Activated CD8-positive, alpha-beta memory T cell treated with anti-CD3 and anti-CD28 coated beads, Interleukin-2, amount 10 ng/mL, durations not matched to agents 7 days and 5 days (primary cell): ENCODE measurements around the gene PTN. TPM values are rescaled to one million over a fixed set of nuclear protein-coding genes. Genes with fewer than 3 reads are reported as not detected.
"Not testable (repeated sequence)": the region's sequence is repeated elsewhere in the genome, so short reads cannot be mapped to it uniquely, and the experiment has no call there.

Source experiments
- ATAC-seq: fragments of 150-1000 bp; cut with Tn5 transposase; one replicate; pipeline ENCODE4 v1.10.0; 2021; ENCODE audit warnings: moderate library complexity
- CTCF ChIA-PET: fragments of 350-600 bp; sonication (Branson Sonifier 250); formaldehyde crosslinking; loops from one replicate; lab custom pipeline; 2021; ENCODE audit warnings: antibody characterized with exemption; lab: Charles Lee
- DNase-seq: peaks from one replicate; pipeline ENCODE4 v3.0.0-alpha.2; 2020
- H3K27ac Mint-ChIP-seq: one replicate; pipeline ENCODE4 v1.8.0; 2021; ENCODE audit warnings: mild to moderate bottlenecking, mixed read lengths
- H3K27me3 Mint-ChIP-seq: one replicate; pipeline ENCODE4 v1.8.0; 2021; ENCODE audit warnings: mixed read lengths
- H3K36me3 Mint-ChIP-seq: one replicate; pipeline ENCODE4 v1.8.0; 2021; ENCODE audit warnings: mild to moderate bottlenecking, mixed read lengths
- H3K4me1 Mint-ChIP-seq: one replicate; pipeline ENCODE4 v1.8.0; 2021; ENCODE audit warnings: mixed read lengths
- H3K4me3 Mint-ChIP-seq: one replicate; pipeline ENCODE4 v1.8.0; 2021; ENCODE audit warnings: mild to moderate bottlenecking, moderate library complexity, mixed read lengths
- H3K9me3 Mint-ChIP-seq: one replicate; pipeline ENCODE4 v1.8.0; 2022; ENCODE audit warnings: low read depth, mixed read lengths
- total RNA-seq, 2 experiments: library from RNA; stranded (reverse); gene quantifications; one replicate each; pipeline ENCODE4 v1.2.3, GENCODE V29; 2021

Gene PTN
- total RNA-seq, 2 experiments from 2014 or later = not detected

DNA sequence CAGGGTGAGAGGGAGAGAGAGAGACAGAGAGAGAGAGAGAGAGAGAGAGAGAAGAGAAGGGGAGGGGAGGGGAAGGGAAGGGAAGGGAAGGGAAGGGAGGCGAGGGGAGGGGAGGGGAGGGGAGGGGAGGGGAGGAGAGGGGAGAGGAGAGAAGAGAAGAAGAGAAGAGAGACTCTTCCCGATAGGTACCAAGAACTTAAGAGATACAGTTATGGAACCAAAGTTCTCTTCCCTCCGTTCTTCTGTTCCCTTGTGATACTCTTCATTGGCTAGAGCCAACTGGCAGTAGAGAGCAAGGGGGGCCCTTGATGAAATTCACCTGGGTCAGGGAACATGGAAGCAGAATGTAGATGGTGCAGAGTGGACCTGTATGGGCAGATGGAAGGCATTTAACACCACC is 122.1 kb downstream of the PTN start:
- Mint-ChIP-seq H3K27ac (no peak overlapping the region), H3K4me1 (no peaks in the 10 kb centered on the region), H3K4me3 (no peak overlapping the region), H3K9me3 (peaks cover 5% of the 10 kb centered on the region), H3K36me3 (no peaks in the 10 kb centered on the region), H3K27me3 (no peaks in the 10 kb centered on the region)
- no peak for ATAC-seq
- DNase-seq = no peak
- CTCF ChIA-PET = no interaction called here

DNA sequence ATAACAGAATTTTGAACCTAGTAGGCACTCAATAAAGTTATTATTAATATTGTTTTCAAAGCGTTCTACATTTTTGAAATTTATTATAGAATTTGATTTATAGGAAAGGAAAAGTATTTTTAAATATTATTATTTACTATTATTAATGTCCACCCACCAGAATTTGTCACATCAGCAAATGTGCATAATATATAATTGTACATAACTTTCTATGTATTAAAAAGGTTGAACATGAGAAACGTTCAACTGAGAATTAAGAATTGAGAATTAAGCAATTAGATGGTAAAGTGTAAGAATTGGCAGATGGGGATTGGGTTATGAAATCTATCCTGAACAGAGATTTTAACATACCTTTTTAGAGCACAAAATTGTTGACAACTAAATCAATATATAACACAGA is 129.8 kb downstream of the PTN start:
- peaks cover 7% of the 10 kb centered on the region for H3K9me3 Mint-ChIP-seq
- H3K36me3 Mint-ChIP-seq = no peaks in the 10 kb centered on the region
- H3K27ac Mint-ChIP-seq = no peak overlapping the region
- H3K4me1 Mint-ChIP-seq = no peaks in the 10 kb centered on the region
- H3K27me3 Mint-ChIP-seq = no peaks in the 10 kb centered on the region
- DNase-seq (no peak), ATAC-seq (no peak)
- CTCF ChIA-PET = no interaction called here
- no peak overlapping the region for H3K4me3 Mint-ChIP-seq

DNA sequence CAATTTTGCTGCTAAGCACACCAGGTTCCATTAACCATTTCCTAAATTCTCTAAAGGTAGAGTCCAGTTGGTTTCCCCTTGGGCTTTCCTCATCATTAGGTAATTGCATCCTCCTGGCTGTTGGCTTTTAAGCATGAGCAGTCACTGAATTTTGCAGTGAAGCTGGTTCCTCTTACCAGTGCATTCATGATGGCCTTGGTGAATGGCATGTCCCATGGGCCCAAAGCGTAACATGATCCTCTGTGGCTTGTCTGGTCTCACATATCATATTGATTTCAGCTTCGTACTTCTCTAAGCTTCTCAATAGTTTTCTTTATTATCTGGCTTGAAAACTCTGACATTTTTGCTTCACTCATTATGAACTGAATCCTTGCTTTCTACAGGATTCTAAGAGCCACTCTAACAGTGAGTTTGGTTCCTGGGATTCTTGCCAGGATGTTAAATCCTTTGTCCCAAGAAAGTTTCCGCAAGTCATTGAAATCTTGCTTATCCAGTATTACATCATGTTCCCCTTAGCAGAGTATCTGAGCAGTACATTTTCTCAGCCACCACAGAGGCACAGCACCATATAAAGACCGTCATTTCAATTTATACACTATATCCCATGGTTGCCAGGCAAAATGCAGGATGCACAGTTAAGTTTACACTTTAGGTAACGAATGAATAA is 134.2 kb downstream of the PTN start:
- Mint-ChIP-seq H3K4me3 (no peak overlapping the region), H3K9me3 (peaks cover 4% of the 10 kb centered on the region), H3K36me3 (no peaks in the 10 kb centered on the region), H3K27me3 (no peaks in the 10 kb centered on the region), H3K27ac (no peak overlapping the region), H3K4me1 (no peaks in the 10 kb centered on the region)
- DNase-seq (no peak), ATAC-seq (no peak)
- CTCF ChIA-PET = no interaction called here

DNA sequence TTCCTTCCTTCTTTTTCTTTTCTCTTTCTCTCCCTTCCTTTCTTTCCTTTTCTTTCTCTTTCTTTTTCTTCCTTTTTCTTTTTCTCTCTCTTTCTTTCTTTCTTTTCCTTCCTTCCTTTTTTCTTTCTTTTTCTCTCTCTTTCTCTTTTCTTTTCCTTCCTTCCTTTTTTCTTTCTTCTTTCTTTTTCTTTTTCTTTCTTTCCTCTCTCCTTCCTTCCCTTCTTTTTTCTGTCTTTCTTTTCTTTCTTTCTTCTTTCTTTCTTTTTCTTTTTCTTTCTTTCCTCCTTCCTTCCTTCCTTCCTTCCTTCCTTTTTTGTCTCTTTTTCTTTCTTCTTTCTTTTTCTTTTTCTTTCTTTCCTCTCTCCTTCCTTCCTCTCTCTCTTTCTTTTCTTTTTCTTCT is 136.8 kb downstream of the PTN start:
- CTCF ChIA-PET = no interaction called here
- Mint-ChIP-seq H3K36me3 (no peaks in the 10 kb centered on the region), H3K27ac (no peak overlapping the region), H3K4me3 (no peak overlapping the region), H3K27me3 (no peaks in the 10 kb centered on the region), H3K9me3 (no peaks in the 10 kb centered on the region), H3K4me1 (no peaks in the 10 kb centered on the region)
- no peak for ATAC-seq
- no peak for DNase-seq

DNA sequence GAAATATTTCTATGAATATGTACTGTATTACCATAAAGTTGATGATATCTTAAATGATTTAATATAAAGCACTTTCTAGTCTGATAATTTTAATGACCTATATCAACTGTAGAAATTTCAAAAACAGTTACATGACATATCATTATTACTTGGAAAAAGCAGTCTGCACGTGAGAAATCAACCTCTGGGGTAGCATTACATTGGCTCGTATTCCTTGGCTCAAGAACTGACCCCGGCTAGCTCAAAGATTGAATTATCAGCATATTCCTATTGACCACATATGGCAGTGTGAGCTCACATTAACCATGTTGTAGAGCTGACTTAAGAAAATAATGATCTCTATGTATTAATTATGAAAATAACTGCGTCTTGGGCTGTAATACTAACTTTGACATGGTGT is 139.3 kb downstream of the PTN start:
- no peak overlapping the region for H3K4me3 Mint-ChIP-seq

DNA sequence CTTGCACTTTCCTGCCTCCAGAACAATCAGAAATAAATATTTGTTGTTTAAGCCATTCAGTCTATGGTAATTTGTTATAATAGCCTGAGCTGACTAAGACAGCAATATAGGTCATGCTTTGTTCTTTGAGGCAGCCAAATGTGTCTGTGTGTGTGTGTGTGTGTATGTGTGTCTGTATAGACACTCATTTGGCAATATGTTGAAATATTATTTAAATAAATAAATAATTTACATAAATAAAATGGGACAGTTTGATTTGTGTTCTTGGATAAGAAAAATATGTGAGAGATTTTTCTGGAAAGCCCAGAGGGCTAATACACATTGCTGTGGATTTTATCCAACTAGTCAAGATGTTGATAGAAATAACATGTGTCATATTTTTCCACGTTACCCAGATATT is 140.2 kb downstream of the PTN start:
- no peaks in the 10 kb centered on the region for H3K4me1 Mint-ChIP-seq
- H3K36me3 Mint-ChIP-seq = no peaks in the 10 kb centered on the region
- no peaks in the 10 kb centered on the region for H3K27me3 Mint-ChIP-seq
- no peaks in the 10 kb centered on the region for H3K9me3 Mint-ChIP-seq
- ATAC-seq = no peak
- no peak for DNase-seq
- no peak overlapping the region for H3K27ac Mint-ChIP-seq
- CTCF ChIA-PET = no interaction called here
- H3K4me3 Mint-ChIP-seq = no peak overlapping the region

More for the DNA sequence above, 139.3 kb downstream of the PTN start:
- no peaks in the 10 kb centered on the region for H3K36me3 Mint-ChIP-seq
- H3K4me1 Mint-ChIP-seq = no peaks in the 10 kb centered on the region
- H3K27me3 Mint-ChIP-seq = no peaks in the 10 kb centered on the region
- CTCF ChIA-PET = no interaction called here
- H3K9me3 Mint-ChIP-seq = no peaks in the 10 kb centered on the region
- ATAC-seq = no peak
- DNase-seq = no peak
- H3K27ac Mint-ChIP-seq = no peak overlapping the region

DNA sequence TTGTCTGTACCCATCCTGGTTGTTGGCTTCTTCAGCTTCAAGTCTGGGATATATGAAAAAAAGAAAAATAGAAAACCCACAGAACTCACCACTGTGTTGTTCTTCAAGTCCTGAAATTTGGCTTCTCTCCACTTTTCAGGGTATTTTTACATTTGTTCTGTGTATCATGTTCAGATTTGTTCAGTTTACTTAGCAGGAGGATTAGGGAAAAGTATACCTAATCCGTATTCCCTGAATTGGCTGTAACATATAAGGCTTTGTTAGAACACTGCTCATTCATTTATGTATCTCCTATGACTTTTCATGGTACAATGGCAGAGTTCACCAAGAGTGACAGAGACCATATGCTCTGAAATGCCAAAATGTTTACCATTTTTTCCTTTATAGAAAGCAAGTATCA is 146.9 kb downstream of the PTN start:
- CTCF ChIA-PET = no interaction called here
- Mint-ChIP-seq H3K4me1 (no peaks in the 10 kb centered on the region), H3K36me3 (no peaks in the 10 kb centered on the region), H3K9me3 (no peaks in the 10 kb centered on the region), H3K4me3 (no peak overlapping the region), H3K27ac (no peak overlapping the region), H3K27me3 (no peaks in the 10 kb centered on the region)
- ATAC-seq (no peak), DNase-seq (no peak)

DNA sequence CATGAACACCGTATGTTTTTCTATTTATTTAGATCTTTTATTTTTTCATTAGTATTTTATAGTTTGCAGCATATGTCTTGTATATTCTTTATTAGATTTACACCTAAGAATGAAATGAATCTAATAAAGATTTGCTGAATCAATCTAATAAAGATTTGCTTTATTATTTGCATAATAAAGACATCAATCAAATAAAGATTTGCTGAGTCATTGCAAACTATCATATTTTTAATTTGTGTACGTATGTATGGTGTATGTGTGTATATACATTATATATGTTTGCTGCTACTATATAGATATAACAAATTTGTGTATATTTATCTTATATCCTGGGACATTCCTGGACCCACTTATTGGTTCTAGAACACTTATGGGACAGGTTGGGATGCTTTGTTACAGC is 147.5 kb downstream of the PTN start:
- Mint-ChIP-seq H3K27me3 (no peaks in the 10 kb centered on the region), H3K36me3 (no peaks in the 10 kb centered on the region), H3K4me3 (no peak overlapping the region), H3K9me3 (no peaks in the 10 kb centered on the region), H3K4me1 (no peaks in the 10 kb centered on the region), H3K27ac (no peak overlapping the region)
- CTCF ChIA-PET = no interaction called here
- no peak for DNase-seq
- no peak for ATAC-seq

DNA sequence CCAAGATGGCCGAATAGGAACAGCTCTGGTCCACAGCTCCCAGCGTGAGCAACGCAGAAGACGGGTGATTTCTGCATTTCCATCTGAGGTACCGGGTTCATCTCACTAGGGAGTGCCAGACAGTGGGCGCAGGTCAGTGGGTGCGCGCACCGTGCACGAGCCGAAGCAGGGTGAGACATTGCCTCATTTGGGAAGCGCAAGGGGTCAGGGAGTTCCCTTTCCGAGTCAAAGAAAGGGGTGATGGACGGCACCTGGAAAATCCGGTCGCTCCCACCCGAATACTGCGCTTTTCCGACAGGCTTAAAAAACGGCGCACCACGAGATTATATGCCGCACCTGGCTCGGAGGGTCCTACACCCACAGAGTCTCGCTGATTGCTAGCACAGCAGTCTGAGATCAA is 161.9 kb downstream of the PTN start:
- H3K27ac Mint-ChIP-seq, CTCF ChIA-PET, H3K9me3 Mint-ChIP-seq, H3K4me3 Mint-ChIP-seq, H3K4me1 Mint-ChIP-seq, DNase-seq, H3K27me3 Mint-ChIP-seq, H3K36me3 Mint-ChIP-seq, ATAC-seq: not testable (repeated sequence)
